Measurements from ENCODE around the gene CIRBP. TPM values are rescaled to one million over a fixed set of nuclear protein-coding genes. Genes with fewer than 3 reads are reported as not detected.

The CIRBP gene
- total and polyA plus RNA-seq, 9 of the 15 experiments (the other 6 are each of a cell fraction or from before 2014, with no cell fraction given), result 20.5 to 327 (median 176) TPM

- TF ChIP-seq NKRF (IDR thresholded peaks at IDR 0.05; ENCODE audit: borderline replicate concordance) (0 out of 2 replicates have a peak, but pooled peaks have one; percentile 28), MAZ (CRISPR knock-in tag; conservative IDR thresholded peaks at IDR 0.05 in 1 of 2, IDR thresholded peaks at IDR 0.05 in 1 of 2) (peak; percentile 93 to 98), ELF2 (CRISPR knock-in tag; IDR thresholded peaks at IDR 0.05) (0 out of 2 replicates have a peak, but pooled peaks have one; percentile 15), MYNN (IDR thresholded peaks at IDR 0.05) (0 out of 2 replicates have a peak, but pooled peaks have one; percentile 13), MYNN (CRISPR knock-in tag; IDR thresholded peaks at IDR 0.05) (no peak), REST (IDR thresholded peaks at IDR 0.05; ENCODE audit: borderline replicate concordance) (no peak), REST (CRISPR knock-in tag; IDR thresholded peaks at IDR 0.05; ENCODE audit: low read depth) (peak; percentile 15; the same call in 1 of the 2 replicates), DPF2 (IDR thresholded peaks at IDR 0.05) (peak; percentile 57; the same call in 1 of the 2 replicates), EGR1 (conservative IDR thresholded peaks at IDR 0.05) (peak; percentile 71), RBM22 (IDR thresholded peaks at IDR 0.05; ENCODE audit: low read depth, low read length, poor library complexity, severe bottlenecking) (peak; percentile 9), ZFX (CRISPR knock-in tag; IDR thresholded peaks at IDR 0.05) (peak; percentile 88), KLF13 (tag; IDR thresholded peaks at IDR 0.05; ENCODE audit: borderline replicate concordance, low read depth) (peak; percentile 97), EP300 (IDR thresholded peaks at IDR 0.05; ENCODE audit: low read length) (0 out of 2 replicates have a peak, but pooled peaks have one; percentile 20), RBFOX2 (IDR thresholded peaks at IDR 0.05; ENCODE audit: low read depth, low read length) (peak; percentile 75), TAF7 (tag; IDR thresholded peaks at IDR 0.05) (peak; percentile 59; the same call in 1 of the 2 replicates), NCOR1 (IDR thresholded peaks at IDR 0.05) (peak; percentile 58; the same call in 1 of the 2 replicates), ZFP36 (IDR thresholded peaks at IDR 0.05; ENCODE audit: low read depth, low read length, partially characterized antibody) (no peak), SUPT5H (IDR thresholded peaks at IDR 0.05) (peak; percentile 97), JUN (IDR thresholded peaks at IDR 0.05; ENCODE audit: borderline replicate concordance, low read depth, low read length) (peak; percentile 44; the same call in 1 of the 2 replicates), JUN (CRISPR knock-in tag; IDR thresholded peaks at IDR 0.05; ENCODE audit: borderline replicate concordance) (no peak)
Observed at GRCh38 chr19:1248139-1248785, 20.9 kb upstream of the CIRBP start, which contains the start of gene MIDN (continued).

All from K562 (cell line).